DND-41 (cell line): ENCODE results near the gene MYH9.

ENCODE experiments used
- ATAC-seq: fragments of 200-7000 bp; cut with Tn5 transposase; 3 replicates; pipeline ENCODE4 v1.9.1; 2021; ENCODE audit warnings: low read depth; ENCODE audit not compliant: insufficient read depth
- DNase-seq: peaks from one replicate; pipeline ENCODE4 v3.0.0-alpha.2; 2020
- H2AFZ ChIP-seq: 2 replicates; pipeline ENCODE4 v1.6.0; 2012; ENCODE audit warnings: low read depth, low read length
- H3K27ac ChIP-seq: 2 replicates; pipeline ENCODE4 v1.5.1; 2012; ENCODE audit warnings: low read length, inconsistent platforms
- H3K27me3 ChIP-seq: fragments of 200-600 bp; sonication (generic); 2 replicates; pipeline ENCODE4 v1.6.0; 2012; ENCODE audit warnings: low read length, mild to moderate bottlenecking, inconsistent platforms; ENCODE audit not compliant: insufficient read depth, poor library complexity
- H3K36me3 ChIP-seq: 2 replicates; pipeline ENCODE4 v1.5.1; 2012; ENCODE audit warnings: low read length, inconsistent platforms; ENCODE audit not compliant: insufficient read depth
- H3K4me1 ChIP-seq: 2 replicates; pipeline ENCODE4 v1.5.1; 2012; ENCODE audit warnings: mild to moderate bottlenecking, low read length; ENCODE audit not compliant: insufficient read depth
- H3K4me2 ChIP-seq: 2 replicates; pipeline ENCODE4 v1.6.0; 2012; ENCODE audit warnings: mild to moderate bottlenecking, moderate library complexity, low read length, inconsistent platforms; ENCODE audit not compliant: insufficient read depth
- H3K4me3 ChIP-seq, 2 experiments: fragments of 200-600 bp in 1 of 2; shearing (Covaris generic) in 1 of 2; 2 replicates each; pipeline ENCODE4 v1.5.1; 2012 to 2016; ENCODE audit warnings: inconsistent platforms in 2 of 2, low read length in 2 of 2, mild to moderate bottlenecking in 2 of 2, low read depth in 1 of 2, moderate library complexity in 1 of 2
- H3K79me2 ChIP-seq: 2 replicates; pipeline ENCODE4 v1.6.0; 2012; ENCODE audit warnings: low read length, inconsistent platforms; ENCODE audit not compliant: insufficient read depth
- H3K9ac ChIP-seq: 2 replicates; pipeline ENCODE4 v1.6.0; 2012; ENCODE audit warnings: low read depth, mild to moderate bottlenecking, inconsistent platforms, low read length, moderate library complexity
- H3K9me3 ChIP-seq: 2 replicates; pipeline ENCODE4 v1.5.1; 2012; ENCODE audit warnings: low read length, moderate library complexity, mild to moderate bottlenecking, inconsistent platforms; ENCODE audit not compliant: insufficient read depth, severe bottlenecking
- H4K20me1 ChIP-seq: 2 replicates; pipeline ENCODE4 v1.6.0; 2012; ENCODE audit warnings: low read length; ENCODE audit not compliant: insufficient read depth
- CTCF ChIP-seq: IDR thresholded peaks from 2 replicates; pipeline ENCODE4 v1.5.1; 2012; ENCODE audit warnings: borderline replicate concordance, low read length, moderate library complexity, mild to moderate bottlenecking; ENCODE audit not compliant: poor library complexity, severe bottlenecking; ENCODE audit errors: extremely low read depth
- EZH2 ChIP-seq: IDR thresholded peaks from 3 replicates; pipeline ENCODE4 v1.6.1; 2012; ENCODE audit warnings: borderline replicate concordance, low read depth, mild to moderate bottlenecking, moderate library complexity, low read length, inconsistent platforms; ENCODE audit not compliant: severe bottlenecking

The MYH9 gene

GRCh38 chr22:36383110-36383581 lies 4.6 kb downstream of the MYH9 start:
- H3K79me2 ChIP-seq = peaks cover 93% of the 10 kb centered on the region
- peaks cover 64% of the 10 kb centered on the region for H3K4me1 ChIP-seq

GRCh38 chr22:36381513-36382128 lies 6.1 kb downstream of the MYH9 start:
- peaks cover 77% of the 10 kb centered on the region for H4K20me1 ChIP-seq
- H3K9me3 ChIP-seq = no peaks in the 10 kb centered on the region
- no peak overlapping the region for H3K4me3 ChIP-seq
- no peak for ATAC-seq
- TF ChIP-seq CTCF (no peak), EZH2 (no peak)
- no peak overlapping the region for H2AFZ ChIP-seq
- no peak overlapping the region for H3K4me2 ChIP-seq
- no peak for DNase-seq
- peaks cover 42% of the 10 kb centered on the region for H3K36me3 ChIP-seq
- no peaks in the 10 kb centered on the region for H3K27me3 ChIP-seq
- peaks cover 96% of the 10 kb centered on the region for H3K79me2 ChIP-seq
- no peak overlapping the region for H3K27ac ChIP-seq
- peaks cover 78% of the 10 kb centered on the region for H3K4me1 ChIP-seq
- H3K9ac ChIP-seq = no peak overlapping the region

More at GRCh38 chr22:36383110-36383581, 4.6 kb downstream of the MYH9 start:
- H3K4me3 ChIP-seq = no peak overlapping the region
- H2AFZ ChIP-seq = no peak overlapping the region
- peak; percentile 29 for DNase-seq
- H3K27ac ChIP-seq = peak overlapping the region; percentile 42; the same call in 1 of the 2 replicates
- no peaks in the 10 kb centered on the region for H3K9me3 ChIP-seq
- no peak for TF ChIP-seq EZH2
- no peak for TF ChIP-seq CTCF
- H3K4me2 ChIP-seq = no peak overlapping the region
- peaks cover 76% of the 10 kb centered on the region for H4K20me1 ChIP-seq
- peaks cover 43% of the 10 kb centered on the region for H3K36me3 ChIP-seq
- no peaks in the 10 kb centered on the region for H3K27me3 ChIP-seq
- ATAC-seq = no peak
- H3K9ac ChIP-seq = no peak overlapping the region

- Histone ChIP-seq H3K9ac (no peak overlapping the region), H2AFZ (no peak overlapping the region), H3K27ac (peak overlapping the region; percentile 39; the same call in 1 of the 2 replicates), H3K4me3 (no peak overlapping the region), H3K4me2 (no peak overlapping the region), H3K27me3 (no peaks in the 10 kb centered on the region), H3K4me1 (peaks cover 72% of the 10 kb centered on the region), H3K79me2 (peaks cover 96% of the 10 kb centered on the region), H3K9me3 (no peaks in the 10 kb centered on the region), H4K20me1 (peaks cover 74% of the 10 kb centered on the region), H3K36me3 (peaks cover 48% of the 10 kb centered on the region)
- TF ChIP-seq EZH2 (no peak), CTCF (no peak)
- DNase-seq (no peak), ATAC-seq (no peak)
Measured at GRCh38 chr22:36379593-36380361, 8.0 kb downstream of the MYH9 start.
